SU-DHL-6 (cell line): ENCODE data around the gene CORO7.

Experiments used
- H2AFZ ChIP-seq: fragments of 200-600 bp; sonication (generic); 2 replicates; pipeline ENCODE4 v1.6.1; 2014; ENCODE audit warnings: low read depth, mild to moderate bottlenecking, moderate library complexity, mixed read lengths, antibody characterized with exemption, low read length; ENCODE audit not compliant: severe bottlenecking
- H3F3A ChIP-seq: fragments of 200-600 bp; shearing (Covaris generic); 2 replicates; pipeline ENCODE4 v1.6.0; 2016; ENCODE audit warnings: antibody characterized with exemption, mild to moderate bottlenecking; ENCODE audit not compliant: insufficient read depth
- H3K27ac ChIP-seq: fragments of 200-600 bp; sonication (generic); 2 replicates; pipeline ENCODE4 v1.5.1; 2016; ENCODE audit warnings: low read depth, mild to moderate bottlenecking, low read length, moderate library complexity, mixed read lengths
- H3K27me3 ChIP-seq: fragments of 200-600 bp; sonication (generic), shearing (Covaris generic); 2 replicates; pipeline ENCODE4 v1.6.0; 2014; ENCODE audit warnings: mild to moderate bottlenecking, low read length
- H3K36me3 ChIP-seq: fragments of 200-600 bp; sonication (generic); 2 replicates; pipeline ENCODE4 v1.6.1; 2014; ENCODE audit warnings: mild to moderate bottlenecking, low read length, mixed read lengths
- H3K4me2 ChIP-seq: fragments of 300-600, 200-600 bp; shearing (Covaris generic), sonication (generic); 2 replicates; pipeline ENCODE4 v1.6.0; 2014; ENCODE audit warnings: low read length, low read depth, mild to moderate bottlenecking; ENCODE audit not compliant: poor library complexity, severe bottlenecking
- H3K4me3 ChIP-seq: fragments of 200-600 bp; sonication (generic); 2 replicates; pipeline ENCODE4 v1.5.1; 2014; ENCODE audit warnings: antibody characterized with exemption, low read length, mild to moderate bottlenecking, mixed read lengths; ENCODE audit not compliant: insufficient read depth, poor library complexity, severe bottlenecking
- H3K79me2 ChIP-seq: fragments of 200-600 bp; sonication (generic); 2 replicates; pipeline ENCODE4 v1.6.1; 2014; ENCODE audit warnings: mild to moderate bottlenecking, low read length, moderate library complexity; ENCODE audit not compliant: insufficient read depth
- H3K9ac ChIP-seq: fragments of 200-600 bp; sonication (generic); 2 replicates; pipeline ENCODE4 v1.7.0; 2014; ENCODE audit warnings: mild to moderate bottlenecking, low read length
- H3K9me2 ChIP-seq: fragments of 200-600 bp; sonication (generic); replicated peaks from 2 replicates; pipeline ENCODE4 v1.6.1; 2014; ENCODE audit warnings: low read length; ENCODE audit not compliant: insufficient read depth
- H3K9me3 ChIP-seq: fragments of 200-600 bp; sonication (generic); 2 replicates; pipeline ENCODE4 v1.6.1; 2014; ENCODE audit warnings: low read length, mixed read lengths; ENCODE audit not compliant: insufficient read depth
- H4K20me1 ChIP-seq: fragments of 200-600 bp; sonication (generic); 2 replicates; pipeline ENCODE4 v1.6.1; 2014; ENCODE audit warnings: low read depth, mild to moderate bottlenecking, antibody characterized with exemption, low read length, moderate library complexity, mixed read lengths
- CTCF ChIP-seq: fragments of 200-600 bp; sonication (generic); IDR thresholded peaks from one replicate; pipeline ENCODE4 v1.5.1; 2017; ENCODE audit warnings: antibody characterized with exemption, mild to moderate bottlenecking, low read length, moderate library complexity; ENCODE audit not compliant: insufficient read depth, poor library complexity, severe bottlenecking
- EZH2phosphoT487 ChIP-seq: fragments of 200-600 bp; sonication (generic), shearing (Covaris generic); conservative IDR thresholded peaks from 2 replicates; pipeline ENCODE4 v1.6.1; 2018; ENCODE audit warnings: mild to moderate bottlenecking, antibody characterized with exemption, low read length, moderate library complexity, mixed read lengths

CORO7 gene

GRCh38 chr16:4408323-4408690 lies 8.1 kb downstream of the CORO7 start:
- no peaks in the 10 kb centered on the region for H3F3A ChIP-seq
- H3K27ac ChIP-seq = no peak overlapping the region
- no peaks in the 10 kb centered on the region for H3K9me2 ChIP-seq
- no peaks in the 10 kb centered on the region for H3K27me3 ChIP-seq
- TF ChIP-seq CTCF = no peak
- TF ChIP-seq EZH2phosphoT487 = no peak
- H4K20me1 ChIP-seq = no peaks in the 10 kb centered on the region
- H3K4me3 ChIP-seq = no peak overlapping the region
- no peaks in the 10 kb centered on the region for H3K9me3 ChIP-seq
- H3K79me2 ChIP-seq = peaks cover 12% of the 10 kb centered on the region; the same call in 1 of the 2 replicates
- H3K9ac ChIP-seq = no peak overlapping the region
- H2AFZ ChIP-seq = no peak overlapping the region
- no peaks in the 10 kb centered on the region for H3K36me3 ChIP-seq
- no peak overlapping the region for H3K4me2 ChIP-seq

GRCh38 chr16:4407543-4408322 lies 8.7 kb downstream of the CORO7 start:
- Histone ChIP-seq H3K4me2 (no peak overlapping the region), H2AFZ (no peak overlapping the region), H3K9me3 (no peaks in the 10 kb centered on the region), H3K9me2 (no peaks in the 10 kb centered on the region), H3K4me3 (no peak overlapping the region), H3K9ac (no peak overlapping the region), H3K79me2 (peaks cover 6% of the 10 kb centered on the region; the same call in 1 of the 2 replicates), H3K36me3 (no peaks in the 10 kb centered on the region), H3K27me3 (no peaks in the 10 kb centered on the region), H3F3A (no peaks in the 10 kb centered on the region), H3K27ac (no peak overlapping the region), H4K20me1 (no peaks in the 10 kb centered on the region)
- TF ChIP-seq CTCF (no peak), EZH2phosphoT487 (no peak)

GRCh38 chr16:4404967-4405696 lies 11.3 kb downstream of the CORO7 start:
- Histone ChIP-seq H3K9ac (no peak overlapping the region), H2AFZ (no peak overlapping the region), H4K20me1 (no peaks in the 10 kb centered on the region), H3F3A (no peaks in the 10 kb centered on the region), H3K36me3 (no peaks in the 10 kb centered on the region), H3K9me2 (no peaks in the 10 kb centered on the region), H3K79me2 (no peaks in the 10 kb centered on the region), H3K4me3 (no peak overlapping the region), H3K27ac (no peak overlapping the region), H3K27me3 (no peaks in the 10 kb centered on the region), H3K4me2 (no peak overlapping the region), H3K9me3 (no peaks in the 10 kb centered on the region)
- TF ChIP-seq CTCF = no peak
- no peak for TF ChIP-seq EZH2phosphoT487
